ENCODE results near the gene ZFR2. TPM values are rescaled to one million over a fixed set of nuclear protein-coding genes. Genes with fewer than 3 reads are reported as not detected.

ZFR2 gene
- total RNA-seq, 2 experiments from 2014 or later, result 0.37 TPM; not detected in 1

- Mint-ChIP-seq H3K4me1 (no peaks in the 10 kb centered on the region), H3K9me3 (peaks cover 17% of the 10 kb centered on the region), H3K36me3 (ENCODE audit: low read depth) (peaks cover 1% of the 10 kb centered on the region), H3K27me3 (peaks cover 1% of the 10 kb centered on the region), H3K27ac (no peak overlapping the region), H3K4me3 (no peak overlapping the region)
- CTCF ChIA-PET, result interaction anchor here (1.5 kb wide), 1 partner anchor 10 kb away, joined by 4 read pairs; no protein-coding TSS in a partner anchor
- no peak for DNase-seq
- POLR2A ChIA-PET, result no interaction called here
Observed at GRCh38 chr19:3840804-3841203, 28.0 kb downstream of the ZFR2 start.

- CTCF ChIA-PET, result interaction anchor here (0.6 to 1.5 kb wide), 5 partner anchors 10 to 754 kb away, joined by 3 to 4 read pairs (median 3); no protein-coding TSS in a partner anchor
- Mint-ChIP-seq H3K4me1 (no peaks in the 10 kb centered on the region), H3K27ac (no peak overlapping the region), H3K4me3 (no peak overlapping the region), H3K9me3 (peaks cover 17% of the 10 kb centered on the region), H3K36me3 (ENCODE audit: low read depth) (peaks cover 1% of the 10 kb centered on the region), H3K27me3 (no peaks in the 10 kb centered on the region)
- POLR2A ChIA-PET, result no interaction called here
- DNase-seq, result no peak
Observed at GRCh38 chr19:3839941-3840340, 28.9 kb downstream of the ZFR2 start.

- H3K27me3 Mint-ChIP-seq, result no peaks in the 10 kb centered on the region
- H3K27ac Mint-ChIP-seq, result no peak overlapping the region
- no peak overlapping the region for H3K4me3 Mint-ChIP-seq
- CTCF ChIA-PET, result no interaction called here
- peaks cover 1% of the 10 kb centered on the region for H3K36me3 Mint-ChIP-seq (ENCODE audit: low read depth)
- H3K4me1 Mint-ChIP-seq, result no peaks in the 10 kb centered on the region
- H3K9me3 Mint-ChIP-seq, result peaks cover 17% of the 10 kb centered on the region
- POLR2A ChIA-PET, result no interaction called here
- DNase-seq, result no peak
Observed at GRCh38 chr19:3838661-3839060, 30.2 kb downstream of the ZFR2 start.

GRCh38 chr19:3837922-3838321, 30.9 kb downstream of the ZFR2 start:
- no peaks in the 10 kb centered on the region for H3K4me1 Mint-ChIP-seq
- H3K36me3 Mint-ChIP-seq (ENCODE audit: low read depth), result peaks cover 1% of the 10 kb centered on the region
- DNase-seq, result no peak
- H3K27me3 Mint-ChIP-seq, result no peaks in the 10 kb centered on the region
- H3K9me3 Mint-ChIP-seq, result peaks cover 17% of the 10 kb centered on the region
- no peak overlapping the region for H3K4me3 Mint-ChIP-seq
- ChIA-PET POLR2A (no interaction called here), CTCF (no interaction called here)
- H3K27ac Mint-ChIP-seq, result no peak overlapping the region

- H3K27me3 Mint-ChIP-seq, result no peaks in the 10 kb centered on the region
- ChIA-PET POLR2A (no interaction called here), CTCF (no interaction called here)
- no peak overlapping the region for H3K27ac Mint-ChIP-seq
- H3K4me3 Mint-ChIP-seq, result no peak overlapping the region
- no peak for DNase-seq
- peaks cover 17% of the 10 kb centered on the region for H3K9me3 Mint-ChIP-seq
- H3K4me1 Mint-ChIP-seq, result no peaks in the 10 kb centered on the region
- H3K36me3 Mint-ChIP-seq (ENCODE audit: low read depth), result peaks cover 1% of the 10 kb centered on the region
Observed at GRCh38 chr19:3837332-3837731, 31.5 kb downstream of the ZFR2 start.

GRCh38 chr19:3836887-3837286, 32.0 kb downstream of the ZFR2 start:
- Mint-ChIP-seq H3K36me3 (ENCODE audit: low read depth) (peaks cover 1% of the 10 kb centered on the region), H3K9me3 (peaks cover 17% of the 10 kb centered on the region), H3K27me3 (no peaks in the 10 kb centered on the region), H3K27ac (no peak overlapping the region), H3K4me1 (no peaks in the 10 kb centered on the region), H3K4me3 (no peak overlapping the region)
- DNase-seq, result no peak
- ChIA-PET CTCF (no interaction called here), POLR2A (no interaction called here)

- Mint-ChIP-seq H3K36me3 (ENCODE audit: low read depth) (peaks cover 1% of the 10 kb centered on the region), H3K4me1 (no peaks in the 10 kb centered on the region), H3K27ac (no peak overlapping the region), H3K27me3 (no peaks in the 10 kb centered on the region), H3K9me3 (peaks cover 17% of the 10 kb centered on the region), H3K4me3 (no peak overlapping the region)
- ChIA-PET CTCF (no interaction called here), POLR2A (no interaction called here)
- no peak for DNase-seq
Observed at GRCh38 chr19:3835055-3835435, 33.8 kb downstream of the ZFR2 start.

GRCh38 chr19:3834349-3835054, 34.3 kb downstream of the ZFR2 start:
- Mint-ChIP-seq H3K27ac (no peak overlapping the region), H3K4me1 (no peaks in the 10 kb centered on the region), H3K27me3 (no peaks in the 10 kb centered on the region), H3K9me3 (peaks cover 17% of the 10 kb centered on the region), H3K4me3 (no peak overlapping the region), H3K36me3 (ENCODE audit: low read depth) (peaks cover 1% of the 10 kb centered on the region)
- ChIA-PET CTCF (interaction anchor here (0.5 to 1.3 kb wide), 2 partner anchors 21 to 73 kb away, joined by 3 to 4 read pairs; no protein-coding TSS in a partner anchor), POLR2A (no interaction called here)
- DNase-seq, result no peak

- peaks cover 1% of the 10 kb centered on the region for H3K36me3 Mint-ChIP-seq (ENCODE audit: low read depth)
- no peaks in the 10 kb centered on the region for H3K27me3 Mint-ChIP-seq
- ChIA-PET POLR2A (interaction anchor here (0.5 kb wide), 1 partner anchor 70 kb away, joined by 3 read pairs; no protein-coding TSS in a partner anchor), CTCF (interaction anchor here (1.3 to 1.6 kb wide), 2 partner anchors 12 to 20 kb away, joined by 4 read pairs; no protein-coding TSS in a partner anchor)
- no peak overlapping the region for H3K4me3 Mint-ChIP-seq
- H3K9me3 Mint-ChIP-seq, result peaks cover 17% of the 10 kb centered on the region
- no peaks in the 10 kb centered on the region for H3K4me1 Mint-ChIP-seq
- H3K27ac Mint-ChIP-seq, result no peak overlapping the region
- no peak for DNase-seq
Observed at GRCh38 chr19:3833578-3834348, 35.1 kb downstream of the ZFR2 start.

GRCh38 chr19:3832001-3832400, 36.8 kb downstream of the ZFR2 start:
- ChIA-PET POLR2A (no interaction called here), CTCF (interaction anchor here (0.6 to 2.2 kb wide), 3 partner anchors 10 to 67 kb away, joined by 3 to 11 read pairs (median 4); no protein-coding TSS in a partner anchor)
- Mint-ChIP-seq H3K4me1 (no peaks in the 10 kb centered on the region), H3K4me3 (no peak overlapping the region), H3K36me3 (ENCODE audit: low read depth) (no peaks in the 10 kb centered on the region), H3K27ac (no peak overlapping the region), H3K9me3 (peaks cover 2% of the 10 kb centered on the region), H3K27me3 (no peaks in the 10 kb centered on the region)
- DNase-seq, result no peak

- no peaks in the 10 kb centered on the region for H3K36me3 Mint-ChIP-seq (ENCODE audit: low read depth)
- no peak overlapping the region for H3K27ac Mint-ChIP-seq
- no peak overlapping the region for H3K4me3 Mint-ChIP-seq
- ChIA-PET POLR2A (no interaction called here), CTCF (interaction anchor here (2.2 kb wide), 1 partner anchor 10 kb away, joined by 11 read pairs; no protein-coding TSS in a partner anchor)
- H3K9me3 Mint-ChIP-seq, result no peaks in the 10 kb centered on the region
- H3K27me3 Mint-ChIP-seq, result no peaks in the 10 kb centered on the region
- DNase-seq, result no peak
- H3K4me1 Mint-ChIP-seq, result no peaks in the 10 kb centered on the region
Observed at GRCh38 chr19:3831601-3832000, 37.2 kb downstream of the ZFR2 start.

GRCh38 chr19:3830621-3831589, 37.9 kb downstream of the ZFR2 start:
- Mint-ChIP-seq H3K9me3 (no peaks in the 10 kb centered on the region), H3K4me3 (no peak overlapping the region), H3K4me1 (no peaks in the 10 kb centered on the region), H3K36me3 (ENCODE audit: low read depth) (no peaks in the 10 kb centered on the region), H3K27me3 (no peaks in the 10 kb centered on the region), H3K27ac (no peak overlapping the region)
- CTCF ChIA-PET, result interaction anchor here (1.2 to 2.2 kb wide), 3 partner anchors 9 to 40 kb away, joined by 4 to 11 read pairs (median 4); no protein-coding TSS in a partner anchor
- no peak for DNase-seq
- POLR2A ChIA-PET, result no interaction called here

Data from activated CD4-positive, alpha-beta T cell treated with anti-CD3 and anti-CD28 coated beads, Interleukin-2, amount 10 ng/mL, durations not matched to agents 7 days and 5 days (primary cell).